CD14-positive monocyte (primary cell): ENCODE measurements around the gene TSPAN5. TPM values are rescaled to one million over a fixed set of nuclear protein-coding genes. Genes with fewer than 3 reads are reported as not detected.

Source experiments
- DNase-seq, 3 donors: peaks; one replicate each; pipeline ENCODE4 v3.0.0-alpha.2; 2011 to 2022
- H2AFZ ChIP-seq: 2 replicates; pipeline ENCODE4 v1.6.0; 2012; ENCODE audit warnings: mild to moderate bottlenecking, low read depth, low read length, inconsistent platforms; ENCODE audit not compliant: insufficient read depth, poor library complexity, severe bottlenecking
- H3K27ac ChIP-seq, 2 donors: 1 replicate in 1 of 2; 2 replicates in 1 of 2; pipeline ENCODE4 v1.5.1; 2012 to 2013; ENCODE audit warnings: low read length in 2 of 2, control low read depth in 1 of 2, inconsistent platforms in 1 of 2, low read depth in 1 of 2, mild to moderate bottlenecking in 1 of 2
- H3K27me3 ChIP-seq, 2 donors: one replicate each; pipeline versions ENCODE4 v1.6.0 to v1.6.1; 2011 to 2013; ENCODE audit warnings: low read length in 2 of 2; ENCODE audit not compliant: control insufficient read depth in 2 of 2, insufficient read depth in 2 of 2
- H3K36me3 ChIP-seq, 2 donors: replicated peaks in 1 of 2; 1 replicate in 1 of 2; 2 replicates in 1 of 2; pipeline versions ENCODE4 v1.5.1 to v1.6.1; 2012 to 2013; ENCODE audit warnings: low read length in 2 of 2, control low read depth in 1 of 2, inconsistent platforms in 1 of 2, mild to moderate bottlenecking in 1 of 2; ENCODE audit not compliant: insufficient read depth in 2 of 2, control insufficient read depth in 1 of 2
- H3K4me1 ChIP-seq, 2 donors: 1 replicate in 1 of 2; 2 replicates in 1 of 2; pipeline versions ENCODE4 v1.5.1 to v1.6.1; 2012 to 2013; ENCODE audit warnings: low read length in 2 of 2, control low read depth in 1 of 2, inconsistent platforms in 1 of 2, mild to moderate bottlenecking in 1 of 2, moderate library complexity in 1 of 2; ENCODE audit not compliant: insufficient read depth in 2 of 2, control insufficient read depth in 1 of 2
- H3K4me2 ChIP-seq: replicated peaks from 2 replicates; pipeline ENCODE3; 2012; ENCODE audit warnings: low read length, moderate library complexity, mild to moderate bottlenecking; ENCODE audit not compliant: poor library complexity, severe bottlenecking; ENCODE audit errors: extremely low read depth
- H3K4me3 ChIP-seq, 3 experiments: fragments of 200-600 bp in 1 of 3; sonication (generic) in 1 of 3; replicated peaks in 1 of 3; 1 replicate in 2 of 3; 2 replicates in 1 of 3; pipeline ENCODE4 v1.5.1; 2011 to 2013; ENCODE audit warnings: low read length in 3 of 3, mild to moderate bottlenecking in 3 of 3, control low read depth in 2 of 3, low read depth in 2 of 3, inconsistent platforms in 1 of 3, moderate library complexity in 1 of 3
- H3K79me2 ChIP-seq: 2 replicates; pipeline ENCODE4 v1.6.0; 2012; ENCODE audit warnings: mild to moderate bottlenecking, control low read depth, inconsistent platforms, low read length, moderate library complexity; ENCODE audit not compliant: insufficient read depth
- H3K9ac ChIP-seq: 2 replicates; pipeline ENCODE4 v1.6.0; 2017; ENCODE audit warnings: low read length, mild to moderate bottlenecking; ENCODE audit not compliant: insufficient read depth, poor library complexity, severe bottlenecking
- H3K9me3 ChIP-seq, 2 donors: replicated peaks in 1 of 2; 1 replicate in 1 of 2; 2 replicates in 1 of 2; pipeline versions ENCODE4 v1.5.1 to v1.6.1; 2012 to 2013; ENCODE audit warnings: low read length in 2 of 2, control low read depth in 1 of 2; ENCODE audit not compliant: control insufficient read depth in 1 of 2, insufficient read depth in 1 of 2
- H4K20me1 ChIP-seq: 2 replicates; pipeline ENCODE4 v1.6.0; 2012; ENCODE audit warnings: mild to moderate bottlenecking, low read length, control low read depth, moderate library complexity; ENCODE audit not compliant: insufficient read depth
- H3K27ac Mint-ChIP-seq, 7 donors: one replicate each; pipeline ENCODE4 v1.8.0; 2020; ENCODE audit warnings: mild to moderate bottlenecking in 7 of 7, mixed read lengths in 7 of 7, moderate library complexity in 6 of 7, inconsistent platforms in 2 of 7
- H3K27me3 Mint-ChIP-seq, 3 donors: one replicate each; pipeline ENCODE4 v1.8.0; 2021 to 2022; ENCODE audit warnings: low read depth in 3 of 3, mild to moderate bottlenecking in 3 of 3, mixed read lengths in 3 of 3, moderate library complexity in 3 of 3, inconsistent platforms in 1 of 3
- H3K36me3 Mint-ChIP-seq, 2 donors: one replicate each; pipeline ENCODE4 v1.8.0; 2020; ENCODE audit warnings: mixed read lengths in 2 of 2, inconsistent platforms in 1 of 2, mild to moderate bottlenecking in 1 of 2
- H3K4me1 Mint-ChIP-seq: one replicate; pipeline ENCODE4 v1.8.0; 2020; ENCODE audit warnings: mild to moderate bottlenecking, mixed read lengths
- H3K4me3 Mint-ChIP-seq, 2 donors: one replicate each; pipeline ENCODE4 v1.8.0; 2020; ENCODE audit warnings: mild to moderate bottlenecking in 2 of 2, mixed read lengths in 2 of 2, moderate library complexity in 1 of 2
- H3K9me3 Mint-ChIP-seq, 7 donors: one replicate each; pipeline ENCODE4 v1.8.0; 2020 to 2022; ENCODE audit warnings: mixed read lengths in 7 of 7, mild to moderate bottlenecking in 6 of 7, moderate library complexity in 6 of 7, inconsistent platforms in 2 of 7
- CTCF ChIP-seq: fragments of 200-600 bp; IDR thresholded peaks from one replicate; pipeline ENCODE4 v1.8.0; 2022; ENCODE audit warnings: antibody characterized with exemption, mild to moderate bottlenecking
- WGBS: methylation state at CpG from one replicate; pipeline ENCODE4 v1.1.5; 2013; ENCODE audit warnings: missing lambda C conversion rate; ENCODE audit not compliant: insufficient coverage; 5-methylcytosine and 5-hydroxymethylcytosine counted together
- intact Hi-C, 2 donors: fragments of 100-400 bp; cut with micrococcal nuclease; formaldehyde crosslinking; loops; one replicate each; pipeline versions ENCODE4 v1.15.0 to v1.15.1; 2023
- polyA plus RNA-seq, 3 donors: library from polyadenylated mRNA; depleted of rRNA in 1 of 3; unstranded in 2 of 3; stranded (reverse) in 1 of 3; fragments of 300-500 nt in 2 of 3; fragments of >200 nt in 1 of 3; fragmentation: Illumina TruSeq in 2 of 3; gene quantifications; 1 replicate in 2 of 3; 2 replicates in 1 of 3; pipeline ENCODE4 v1.2.3, GENCODE V29; 2012 to 2021

Gene TSPAN5
- polyA plus RNA-seq, 3 donors, result 0.09 to 1.1 (median 0.13) TPM

GRCh38 chr4:98663226-98664006 is 5.0 kb upstream of the TSPAN5 start:
- H3K36me3 Mint-ChIP-seq, result peaks cover 0 to 1% of the 10 kb centered on the region in 2 donors
- peaks cover 23% of the 10 kb centered on the region for H3K4me1 Mint-ChIP-seq
- H4K20me1 ChIP-seq, result no peaks in the 10 kb centered on the region
- H3K27ac Mint-ChIP-seq, result peak overlapping the region in 3 of 7 donors; percentile 4 to 79 (median 79)
- no peak for TF ChIP-seq CTCF
- H3K4me3 ChIP-seq, result peak overlapping the region in 1 of 3 experiments; percentile 25
- intact Hi-C loops, result no loop called here
- H3K4me3 Mint-ChIP-seq, result peak overlapping the region; percentile 45 to 67
- peak overlapping the region; percentile 53 for H3K4me2 ChIP-seq
- H3K9me3 ChIP-seq, result peaks cover 0 to 13% of the 10 kb centered on the region in 2 donors
- DNase-seq, result peak in 2 of 3 donors; percentile 5 to 8
- H2AFZ ChIP-seq, result peak overlapping the region; percentile 61
- peaks cover 11 to 17% of the 10 kb centered on the region in 2 donors for H3K27me3 ChIP-seq
- no peaks in the 10 kb centered on the region for H3K79me2 ChIP-seq
- 13% methylated on average over 5 of the region's 10 CpGs for WGBS
- H3K27me3 Mint-ChIP-seq, result peaks cover 19 to 28% (median 23%) of the 10 kb centered on the region in 3 donors
- no peak overlapping the region for H3K27ac ChIP-seq
- H3K9ac ChIP-seq, result no peak overlapping the region
- no peaks in the 10 kb centered on the region for H3K36me3 ChIP-seq
- H3K4me1 ChIP-seq, result peaks cover 16 to 17% of the 10 kb centered on the region in 2 donors
- H3K9me3 Mint-ChIP-seq, result peaks cover 0 to 8% (median 0%) of the 10 kb centered on the region in 7 donors

GRCh38 chr4:98662626-98663225 is 4.3 kb upstream of the TSPAN5 start:
- no peak for DNase-seq

More at GRCh38 chr4:98662626-98663225, 4.3 kb upstream of the TSPAN5 start:
- 74% methylated on average over 6 of the region's 7 CpGs for WGBS
- Histone ChIP-seq H3K4me2 (no peak overlapping the region), H3K9me3 (peaks cover 0 to 13% of the 10 kb centered on the region in 2 donors), H3K27me3 (peaks cover 12 to 21% of the 10 kb centered on the region in 2 donors), H4K20me1 (no peaks in the 10 kb centered on the region), H3K4me3 (no peak overlapping the region), H3K4me1 (peaks cover 18 to 21% of the 10 kb centered on the region in 2 donors), H3K27ac (no peak overlapping the region), H3K9ac (no peak overlapping the region), H2AFZ (no peak overlapping the region), H3K36me3 (no peaks in the 10 kb centered on the region), H3K79me2 (no peaks in the 10 kb centered on the region)
- Mint-ChIP-seq H3K4me1 (peaks cover 27% of the 10 kb centered on the region), H3K9me3 (peaks cover 0 to 10% (median 0%) of the 10 kb centered on the region in 7 donors), H3K4me3 (peak overlapping the region in 1 of 2 donors; percentile 36), H3K36me3 (peaks cover 0 to 1% of the 10 kb centered on the region in 2 donors), H3K27me3 (peaks cover 23 to 32% (median 26%) of the 10 kb centered on the region in 3 donors), H3K27ac (peak overlapping the region in 1 of 7 donors; percentile 79)
- intact Hi-C loops, result no loop called here
- no peak for TF ChIP-seq CTCF
